ENCODE data around the gene MDH1.

MDH1 gene

DNA sequence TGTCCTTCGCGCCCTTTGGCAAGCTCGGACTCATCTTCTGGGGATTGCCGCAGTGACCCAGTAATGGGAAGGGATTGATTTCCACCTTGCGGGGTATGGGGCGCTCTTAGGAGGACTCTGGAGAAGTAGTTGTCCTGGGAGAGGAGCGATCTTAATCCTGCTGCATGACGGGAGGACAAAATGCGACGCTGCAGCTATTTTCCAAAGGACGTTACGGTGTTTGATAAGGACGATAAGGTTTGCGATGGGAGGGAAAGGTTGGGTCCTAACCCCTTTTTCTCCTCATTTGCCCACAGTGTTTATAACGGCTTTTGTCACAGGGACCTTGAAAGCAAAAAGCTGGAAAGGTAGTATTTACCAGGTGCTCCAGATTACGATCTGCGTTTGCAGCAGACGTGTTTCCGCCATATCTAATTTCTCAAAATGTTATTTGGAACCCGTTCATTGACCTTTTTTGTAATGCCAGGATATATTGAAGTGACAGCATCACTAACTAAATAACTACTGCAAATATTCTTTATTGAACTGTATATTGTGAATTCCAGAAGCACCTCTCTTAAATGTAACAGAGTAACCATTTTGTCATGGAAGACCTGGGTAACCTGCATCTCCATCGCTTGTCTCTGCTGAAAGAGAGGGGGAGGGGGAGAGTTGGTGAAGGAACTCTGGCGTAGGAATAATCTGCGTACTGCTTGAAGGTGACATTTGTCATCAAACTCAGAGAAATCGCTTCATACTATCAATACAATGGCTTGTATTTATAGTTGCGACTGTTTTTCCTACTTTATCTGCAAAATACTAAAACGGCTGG is 590 bp downstream of the MDH1 start:
- H3K4me3 ChIP-seq (ENCODE audit: low read depth, low read length): peak overlapping the region; percentile 100
- POLR2A ChIA-PET: interaction anchor here (0.8 to 2.4 kb wide), 8 partner anchors 10 to 272 kb away, joined by 3 to 21 read pairs (median 6); partner anchors contain the start of gene UGP2
- CTCF ChIA-PET: interaction anchor here (0.5 kb wide), 1 partner anchor 18 kb away, joined by 4 read pairs; no protein-coding TSS in a partner anchor
- H3K27ac ChIP-seq (ENCODE audit: extremely low read depth, low read depth, low read length): peak overlapping the region; percentile 49
- TF ChIP-seq ZNF2 (tag by site-specific recombination; IDR thresholded peaks at IDR 0.05) (no peak), ZBTB7A (tag by site-specific recombination; IDR thresholded peaks at IDR 0.05; ENCODE audit: low read depth) (no peak), ZBTB20 (tag by site-specific recombination; IDR thresholded peaks at IDR 0.05) (peak; percentile 54; the same call in 1 of the 2 replicates), PRDM1 (tag by site-specific recombination; IDR thresholded peaks at IDR 0.05) (peak; percentile 56; the same call in 1 of the 2 replicates), ZNF830 (tag by site-specific recombination; IDR thresholded peaks at IDR 0.05; ENCODE audit: low read depth) (no peak), ZBTB17 (tag by site-specific recombination; IDR thresholded peaks at IDR 0.05) (peak; percentile 70), MZF1 (tag by site-specific recombination; IDR thresholded peaks at IDR 0.05; ENCODE audit: borderline replicate concordance) (peak; percentile 71; the same call in 1 of the 2 replicates)
- TF ChIP-seq, protein P1, sequence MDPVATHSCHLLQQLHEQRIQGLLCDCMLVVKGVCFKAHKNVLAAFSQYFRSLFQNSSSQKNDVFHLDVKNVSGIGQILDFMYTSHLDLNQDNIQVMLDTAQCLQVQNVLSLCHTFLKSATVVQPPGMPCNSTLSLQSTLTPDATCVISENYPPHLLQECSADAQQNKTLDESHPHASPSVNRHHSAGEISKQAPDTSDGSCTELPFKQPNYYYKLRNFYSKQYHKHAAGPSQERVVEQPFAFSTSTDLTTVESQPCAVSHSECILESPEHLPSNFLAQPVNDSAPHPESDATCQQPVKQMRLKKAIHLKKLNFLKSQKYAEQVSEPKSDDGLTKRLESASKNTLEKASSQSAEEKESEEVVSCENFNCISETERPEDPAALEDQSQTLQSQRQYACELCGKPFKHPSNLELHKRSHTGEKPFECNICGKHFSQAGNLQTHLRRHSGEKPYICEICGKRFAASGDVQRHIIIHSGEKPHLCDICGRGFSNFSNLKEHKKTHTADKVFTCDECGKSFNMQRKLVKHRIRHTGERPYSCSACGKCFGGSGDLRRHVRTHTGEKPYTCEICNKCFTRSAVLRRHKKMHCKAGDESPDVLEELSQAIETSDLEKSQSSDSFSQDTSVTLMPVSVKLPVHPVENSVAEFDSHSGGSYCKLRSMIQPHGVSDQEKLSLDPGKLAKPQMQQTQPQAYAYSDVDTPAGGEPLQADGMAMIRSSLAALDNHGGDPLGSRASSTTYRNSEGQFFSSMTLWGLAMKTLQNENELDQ (tag by site-specific recombination; IDR thresholded peaks at IDR 0.05; ENCODE audit: low read depth): no peak
- TF ChIP-seq, protein P2, sequence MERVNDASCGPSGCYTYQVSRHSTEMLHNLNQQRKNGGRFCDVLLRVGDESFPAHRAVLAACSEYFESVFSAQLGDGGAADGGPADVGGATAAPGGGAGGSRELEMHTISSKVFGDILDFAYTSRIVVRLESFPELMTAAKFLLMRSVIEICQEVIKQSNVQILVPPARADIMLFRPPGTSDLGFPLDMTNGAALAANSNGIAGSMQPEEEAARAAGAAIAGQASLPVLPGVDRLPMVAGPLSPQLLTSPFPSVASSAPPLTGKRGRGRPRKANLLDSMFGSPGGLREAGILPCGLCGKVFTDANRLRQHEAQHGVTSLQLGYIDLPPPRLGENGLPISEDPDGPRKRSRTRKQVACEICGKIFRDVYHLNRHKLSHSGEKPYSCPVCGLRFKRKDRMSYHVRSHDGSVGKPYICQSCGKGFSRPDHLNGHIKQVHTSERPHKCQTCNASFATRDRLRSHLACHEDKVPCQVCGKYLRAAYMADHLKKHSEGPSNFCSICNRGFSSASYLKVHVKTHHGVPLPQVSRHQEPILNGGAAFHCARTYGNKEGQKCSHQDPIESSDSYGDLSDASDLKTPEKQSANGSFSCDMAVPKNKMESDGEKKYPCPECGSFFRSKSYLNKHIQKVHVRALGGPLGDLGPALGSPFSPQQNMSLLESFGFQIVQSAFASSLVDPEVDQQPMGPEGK (tag by site-specific recombination; IDR thresholded peaks at IDR 0.05): no peak
- TF ChIP-seq, protein P3, sequence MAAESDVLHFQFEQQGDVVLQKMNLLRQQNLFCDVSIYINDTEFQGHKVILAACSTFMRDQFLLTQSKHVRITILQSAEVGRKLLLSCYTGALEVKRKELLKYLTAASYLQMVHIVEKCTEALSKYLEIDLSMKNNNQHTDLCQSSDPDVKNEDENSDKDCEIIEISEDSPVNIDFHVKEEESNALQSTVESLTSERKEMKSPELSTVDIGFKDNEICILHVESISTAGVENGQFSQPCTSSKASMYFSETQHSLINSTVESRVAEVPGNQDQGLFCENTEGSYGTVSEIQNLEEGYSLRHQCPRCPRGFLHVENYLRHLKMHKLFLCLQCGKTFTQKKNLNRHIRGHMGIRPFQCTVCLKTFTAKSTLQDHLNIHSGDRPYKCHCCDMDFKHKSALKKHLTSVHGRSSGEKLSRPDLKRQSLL (tag by site-specific recombination; IDR thresholded peaks at IDR 0.05): 0 out of 2 replicates have a peak, but pooled peaks have one; percentile 17
- H3K36me3 ChIP-seq (ENCODE audit: control insufficient read depth in 2 of 2, insufficient read depth in 1 of 2, low read length in 2 of 2): peaks cover 18 to 28% of the 10 kb centered on the region in 2 experiments
- no peaks in the 10 kb centered on the region for H3K9me3 ChIP-seq (ENCODE audit: control insufficient read depth, insufficient read depth, low read depth, low read length)
- peaks cover 19% of the 10 kb centered on the region for H3K4me1 ChIP-seq (ENCODE audit: control insufficient read depth, insufficient read depth, low read length)

DNA sequence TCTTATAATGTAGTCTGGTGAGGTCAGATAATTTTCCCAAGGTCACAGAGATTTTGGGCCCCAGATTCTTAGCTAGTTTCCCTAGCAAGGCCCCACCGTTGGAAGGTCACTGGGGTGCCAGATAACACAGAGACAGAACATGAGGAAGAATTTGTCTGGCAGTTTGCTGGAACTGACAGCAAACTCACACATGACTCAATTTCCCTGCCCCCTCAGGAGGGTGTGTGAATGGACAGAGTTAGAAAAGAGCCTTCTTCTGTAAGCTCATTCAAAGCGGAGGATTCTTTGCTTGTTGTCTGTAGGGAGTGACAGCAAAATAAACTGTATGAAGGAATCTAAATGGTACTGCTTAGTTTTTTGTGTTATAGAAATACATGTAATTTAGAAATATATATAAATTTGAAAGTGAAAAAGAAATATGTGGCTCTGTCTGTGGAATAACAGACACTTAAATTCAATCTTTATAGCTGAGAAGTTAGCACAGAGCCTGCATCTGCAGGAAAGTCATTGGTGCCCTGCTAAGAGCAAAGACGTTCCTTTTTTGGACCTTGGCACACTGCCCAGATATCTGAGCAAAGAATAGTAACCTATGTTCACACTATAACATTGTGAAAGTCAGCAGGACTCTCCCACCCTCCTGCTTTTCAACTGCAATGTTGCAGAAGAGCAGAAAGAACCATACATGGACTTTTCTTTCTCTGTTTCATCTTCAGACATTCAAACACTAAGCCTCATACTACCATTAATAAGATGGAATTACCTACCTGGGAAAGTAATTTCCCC is 2.1 kb downstream of the MDH1 start:
- no peaks in the 10 kb centered on the region for H3K9me3 ChIP-seq (ENCODE audit: control insufficient read depth, insufficient read depth, low read depth, low read length)
- ChIA-PET POLR2A (no interaction called here), CTCF (interaction anchor here (0.8 kb wide), 1 partner anchor 16 kb away, joined by 3 read pairs; no protein-coding TSS in a partner anchor)
- no peak for TF ChIP-seq ZNF2 (tag by site-specific recombination; IDR thresholded peaks at IDR 0.05)
- TF ChIP-seq, protein P4, sequence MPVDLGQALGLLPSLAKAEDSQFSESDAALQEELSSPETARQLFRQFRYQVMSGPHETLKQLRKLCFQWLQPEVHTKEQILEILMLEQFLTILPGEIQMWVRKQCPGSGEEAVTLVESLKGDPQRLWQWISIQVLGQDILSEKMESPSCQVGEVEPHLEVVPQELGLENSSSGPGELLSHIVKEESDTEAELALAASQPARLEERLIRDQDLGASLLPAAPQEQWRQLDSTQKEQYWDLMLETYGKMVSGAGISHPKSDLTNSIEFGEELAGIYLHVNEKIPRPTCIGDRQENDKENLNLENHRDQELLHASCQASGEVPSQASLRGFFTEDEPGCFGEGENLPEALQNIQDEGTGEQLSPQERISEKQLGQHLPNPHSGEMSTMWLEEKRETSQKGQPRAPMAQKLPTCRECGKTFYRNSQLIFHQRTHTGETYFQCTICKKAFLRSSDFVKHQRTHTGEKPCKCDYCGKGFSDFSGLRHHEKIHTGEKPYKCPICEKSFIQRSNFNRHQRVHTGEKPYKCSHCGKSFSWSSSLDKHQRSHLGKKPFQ (tag by site-specific recombination; IDR thresholded peaks at IDR 0.05): 0 out of 2 replicates have a peak, but pooled peaks have one; percentile 42
- H3K4me3 ChIP-seq (ENCODE audit: low read depth, low read length): no peak overlapping the region
- peaks cover 19% of the 10 kb centered on the region for H3K4me1 ChIP-seq (ENCODE audit: control insufficient read depth, insufficient read depth, low read length)
- no peak overlapping the region for H3K27ac ChIP-seq (ENCODE audit: extremely low read depth, low read depth, low read length)
- peaks cover 24 to 43% of the 10 kb centered on the region in 2 experiments for H3K36me3 ChIP-seq (ENCODE audit: control insufficient read depth in 2 of 2, insufficient read depth in 1 of 2, low read length in 2 of 2)

Data from HEK293 (cell line).